Measurements from ENCODE around the gene AMZ2.

DNA sequence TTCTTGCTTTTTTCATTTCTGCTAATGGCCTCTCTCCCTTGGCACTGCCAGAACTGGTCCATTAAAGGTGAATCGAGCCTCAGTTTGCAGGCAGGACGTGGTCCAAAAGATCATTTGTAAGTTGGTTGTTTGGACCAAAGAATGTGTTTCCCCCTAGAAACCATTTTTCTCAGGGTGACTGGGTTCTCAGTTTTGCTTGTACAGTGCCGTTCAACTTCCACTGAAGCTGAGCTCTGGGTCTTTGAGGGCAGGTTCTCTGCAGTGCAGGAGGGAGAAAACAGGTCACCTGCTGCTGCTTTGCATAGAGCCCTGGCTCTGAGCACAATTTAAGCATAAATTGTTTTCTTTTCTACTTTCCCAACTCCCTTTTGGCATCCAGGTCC is 9.0 kb upstream of the AMZ2 start:
- TF ChIP-seq, protein P1, sequence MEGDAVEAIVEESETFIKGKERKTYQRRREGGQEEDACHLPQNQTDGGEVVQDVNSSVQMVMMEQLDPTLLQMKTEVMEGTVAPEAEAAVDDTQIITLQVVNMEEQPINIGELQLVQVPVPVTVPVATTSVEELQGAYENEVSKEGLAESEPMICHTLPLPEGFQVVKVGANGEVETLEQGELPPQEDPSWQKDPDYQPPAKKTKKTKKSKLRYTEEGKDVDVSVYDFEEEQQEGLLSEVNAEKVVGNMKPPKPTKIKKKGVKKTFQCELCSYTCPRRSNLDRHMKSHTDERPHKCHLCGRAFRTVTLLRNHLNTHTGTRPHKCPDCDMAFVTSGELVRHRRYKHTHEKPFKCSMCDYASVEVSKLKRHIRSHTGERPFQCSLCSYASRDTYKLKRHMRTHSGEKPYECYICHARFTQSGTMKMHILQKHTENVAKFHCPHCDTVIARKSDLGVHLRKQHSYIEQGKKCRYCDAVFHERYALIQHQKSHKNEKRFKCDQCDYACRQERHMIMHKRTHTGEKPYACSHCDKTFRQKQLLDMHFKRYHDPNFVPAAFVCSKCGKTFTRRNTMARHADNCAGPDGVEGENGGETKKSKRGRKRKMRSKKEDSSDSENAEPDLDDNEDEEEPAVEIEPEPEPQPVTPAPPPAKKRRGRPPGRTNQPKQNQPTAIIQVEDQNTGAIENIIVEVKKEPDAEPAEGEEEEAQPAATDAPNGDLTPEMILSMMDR (IDR thresholded peaks at IDR 0.05), result no peak
- no peak for TF ChIP-seq POLR2A (IDR thresholded peaks at IDR 0.05)
- TF ChIP-seq POLR2AphosphoS5 (IDR thresholded peaks at IDR 0.05), result no peak
- TF ChIP-seq EP300 (IDR thresholded peaks at IDR 0.05), result no peak

All from suprapubic skin (tissue), 4 donors.